ENCODE measurements around the gene CDC6.

The CDC6 gene

GRCh38 chr17:40279402-40279801 is 8.3 kb upstream of the CDC6 start:
- no peak for TF ChIP-seq CTCF (IDR thresholded peaks at IDR 0.05; ENCODE audit: insufficient read depth, low read length, poor library complexity, severe bottlenecking)
- peaks cover 18% of the 10 kb centered on the region for H3K36me3 ChIP-seq (ENCODE audit: control insufficient read depth, insufficient read depth, low read length)
- DNase-seq (ENCODE audit: extremely low read depth, insufficient read length) = no peak

GRCh38 chr17:40281663-40282062 is 6.0 kb upstream of the CDC6 start:
- DNase-seq (ENCODE audit: extremely low read depth, insufficient read length) = no peak
- TF ChIP-seq CTCF (IDR thresholded peaks at IDR 0.05; ENCODE audit: insufficient read depth, low read length, poor library complexity, severe bottlenecking) = no peak
- Histone ChIP-seq H3K36me3 (ENCODE audit: control insufficient read depth, insufficient read depth, low read length) (peaks cover 16% of the 10 kb centered on the region), H3K27me3 (replicated peaks; ENCODE audit: control insufficient read depth, insufficient read depth, low read length) (no peaks in the 10 kb centered on the region), H3K4me3 (replicated peaks; ENCODE audit: low read depth, low read length) (no peak overlapping the region)

More at GRCh38 chr17:40279402-40279801, 8.3 kb upstream of the CDC6 start:
- H3K4me3 ChIP-seq (replicated peaks; ENCODE audit: low read depth, low read length) = no peak overlapping the region
- no peaks in the 10 kb centered on the region for H3K27me3 ChIP-seq (replicated peaks; ENCODE audit: control insufficient read depth, insufficient read depth, low read length)

DNA sequence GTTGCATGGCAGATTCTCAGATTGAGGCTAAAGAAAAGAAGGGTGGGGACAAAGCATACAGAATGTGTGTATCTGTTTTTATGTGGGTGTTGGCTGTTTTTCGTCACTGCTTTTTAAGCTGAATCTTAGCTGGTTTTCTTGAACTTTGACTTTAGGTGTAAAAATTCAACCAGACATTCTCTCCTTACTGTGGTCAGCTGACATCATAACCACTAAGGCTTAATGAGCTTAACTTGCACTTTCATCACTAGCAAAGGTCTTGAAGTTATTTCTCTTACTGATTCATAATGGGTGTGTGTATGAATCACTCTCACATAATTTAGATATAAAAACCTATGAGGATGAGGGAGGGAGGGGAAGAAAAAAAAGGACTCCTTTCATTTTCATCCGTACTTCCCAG is 4.0 kb upstream of the CDC6 start:
- Histone ChIP-seq H3K4me3 (replicated peaks; ENCODE audit: low read depth, low read length) (no peak overlapping the region), H3K27me3 (replicated peaks; ENCODE audit: control insufficient read depth, insufficient read depth, low read length) (no peaks in the 10 kb centered on the region), H3K36me3 (ENCODE audit: control insufficient read depth, insufficient read depth, low read length) (peaks cover 12% of the 10 kb centered on the region)
- DNase-seq (ENCODE audit: extremely low read depth, insufficient read length) = no peak
- TF ChIP-seq CTCF (IDR thresholded peaks at IDR 0.05; ENCODE audit: insufficient read depth, low read length, poor library complexity, severe bottlenecking) = no peak

- H3K27me3 ChIP-seq (replicated peaks; ENCODE audit: control insufficient read depth, insufficient read depth, low read length) = no peaks in the 10 kb centered on the region
- no peak for TF ChIP-seq CTCF (IDR thresholded peaks at IDR 0.05; ENCODE audit: insufficient read depth, low read length, poor library complexity, severe bottlenecking)
- no peak for DNase-seq (ENCODE audit: extremely low read depth, insufficient read length)
- H3K4me3 ChIP-seq (replicated peaks; ENCODE audit: low read depth, low read length) = no peak overlapping the region
- peaks cover 9% of the 10 kb centered on the region for H3K36me3 ChIP-seq (ENCODE audit: control insufficient read depth, insufficient read depth, low read length)
Measured at GRCh38 chr17:40284085-40284713, 3.5 kb upstream of the CDC6 start.

DNA sequence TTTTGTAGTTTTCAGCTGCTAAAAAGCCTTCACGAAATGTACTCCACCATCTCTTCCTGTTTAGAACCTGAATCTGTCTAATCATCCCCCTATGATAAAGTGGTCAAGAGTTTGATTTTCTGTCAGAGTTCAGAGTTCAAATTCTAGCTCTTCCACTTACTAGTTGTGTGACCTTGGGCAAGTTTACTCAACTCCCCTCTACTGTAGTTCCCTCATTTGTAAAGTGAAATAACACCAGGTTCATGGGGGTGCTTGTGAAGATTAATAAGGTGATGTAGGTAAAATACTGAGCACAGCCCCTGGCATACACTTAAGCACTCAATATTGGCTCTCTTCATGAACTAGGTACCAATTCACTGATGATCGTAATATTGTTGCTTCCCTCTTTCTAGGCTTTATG is 1.2 kb upstream of the CDC6 start:
- no peak overlapping the region for H3K4me3 ChIP-seq (replicated peaks; ENCODE audit: low read depth, low read length)
- TF ChIP-seq CTCF (IDR thresholded peaks at IDR 0.05; ENCODE audit: insufficient read depth, low read length, poor library complexity, severe bottlenecking) = no peak

GRCh38 chr17:40287159-40287493 is 553 bp upstream of the CDC6 start:
- H3K36me3 ChIP-seq (ENCODE audit: control insufficient read depth, insufficient read depth, low read length) = peaks cover 8% of the 10 kb centered on the region
- no peak for TF ChIP-seq CTCF (IDR thresholded peaks at IDR 0.05; ENCODE audit: insufficient read depth, low read length, poor library complexity, severe bottlenecking)
- H3K4me3 ChIP-seq (replicated peaks; ENCODE audit: low read depth, low read length) = no peak overlapping the region
- no peak for DNase-seq (ENCODE audit: extremely low read depth, insufficient read length)
- no peaks in the 10 kb centered on the region for H3K27me3 ChIP-seq (replicated peaks; ENCODE audit: control insufficient read depth, insufficient read depth, low read length)

More for the DNA sequence above, 1.2 kb upstream of the CDC6 start:
- Histone ChIP-seq H3K36me3 (ENCODE audit: control insufficient read depth, insufficient read depth, low read length) (peaks cover 5% of the 10 kb centered on the region), H3K27me3 (replicated peaks; ENCODE audit: control insufficient read depth, insufficient read depth, low read length) (no peaks in the 10 kb centered on the region)
- no peak for DNase-seq (ENCODE audit: extremely low read depth, insufficient read length)
